ENCODE measurements around the gene APOBEC4.

DNA sequence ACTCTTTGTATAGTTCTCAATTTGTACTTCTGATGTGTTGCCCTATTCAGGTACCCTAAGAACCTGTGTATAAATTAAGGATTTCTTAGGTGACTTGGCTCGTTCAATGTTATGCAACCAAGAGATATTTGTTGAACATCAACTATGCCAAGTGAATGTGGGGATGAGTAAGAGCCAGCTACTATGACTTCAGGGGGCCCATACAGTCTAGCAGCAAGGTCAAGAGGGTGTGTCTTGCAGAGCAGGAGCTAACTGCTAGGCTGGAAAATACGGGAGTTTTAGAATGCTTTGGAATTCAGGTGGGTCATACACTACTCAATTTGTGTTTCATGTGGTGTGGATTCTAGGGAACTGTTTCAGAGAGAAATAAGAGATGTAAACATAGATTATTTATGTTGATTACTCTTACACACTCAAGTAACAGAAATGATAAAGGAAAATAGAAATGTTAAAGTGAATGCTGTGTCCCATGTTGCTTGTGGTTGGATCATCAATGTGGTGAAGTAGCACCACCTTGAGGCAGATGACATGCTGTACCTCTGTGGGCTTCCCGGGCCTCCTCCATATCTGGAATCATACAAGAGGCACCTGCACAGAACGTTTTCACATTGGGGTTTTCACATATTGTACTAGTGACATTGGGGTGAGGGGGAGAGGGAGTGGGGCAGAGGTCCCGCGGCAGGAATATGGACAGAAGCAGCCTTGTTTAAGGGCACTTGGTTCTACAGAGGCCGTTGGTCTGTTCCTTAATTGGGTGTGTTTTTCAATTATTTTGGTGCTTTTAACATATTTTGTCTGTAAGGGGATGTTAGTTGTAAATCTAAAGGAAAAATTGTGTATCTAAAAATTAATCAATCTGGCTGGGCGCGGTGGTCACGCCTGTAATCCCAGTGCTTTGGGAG is 30.0 kb downstream of the APOBEC4 start:
- TF ChIP-seq CTCF (conservative IDR thresholded peaks at IDR 0.05 in 1 of 2, IDR thresholded peaks at IDR 0.05 in 1 of 2; ENCODE audit: extremely low read depth in 1 of 2, insufficient read depth in 1 of 2, low read depth in 1 of 2, low read length in 2 of 2) (peak; percentile 81 to 84), EZH2 (IDR thresholded peaks at IDR 0.05; ENCODE audit: borderline replicate concordance, low read length) (no peak)

Data from mammary epithelial cell (primary cell).